Transverse colon (tissue), 4 donors: Measurements from ENCODE around the gene SRPX. TPM values are rescaled to one million over a fixed set of nuclear protein-coding genes. Genes with fewer than 3 reads are reported as not detected.

ENCODE experiments used
- DNase-seq: peaks from one replicate; pipeline ENCODE4 v3.0.0-alpha.2; 2019
- H3K27ac ChIP-seq, 4 donors: fragments of 200-600 bp; sonication (generic); 2 replicates each; pipeline ENCODE4 v1.5.1; 2016 to 2018; ENCODE audit warnings: inconsistent platforms in 4 of 4
- H3K27me3 ChIP-seq: fragments of 200-600 bp; sonication (generic); 2 replicates; pipeline ENCODE4 v1.5.1; 2017; ENCODE audit warnings: inconsistent platforms
- H3K36me3 ChIP-seq, 4 donors: fragments of 200-600 bp; sonication (generic); 2 replicates each; pipeline ENCODE4 v1.5.1; 2017 to 2019; ENCODE audit warnings: inconsistent platforms in 4 of 4
- H3K4me1 ChIP-seq, 4 donors: fragments of 200-600 bp; sonication (generic); 2 replicates each; pipeline ENCODE4 v1.5.1; 2017 to 2020; ENCODE audit warnings: inconsistent platforms in 4 of 4
- H3K4me3 ChIP-seq, 4 donors: fragments of 200-600 bp; sonication (generic); 1 replicate in 1 of 4; 2 replicates in 3 of 4; pipeline versions ENCODE4 v1.5.1 to v1.6.1; 2017 to 2019; ENCODE audit warnings: inconsistent platforms in 4 of 4
- H3K9me3 ChIP-seq, 2 donors: fragments of 200-600 bp; sonication (generic); 2 replicates each; pipeline ENCODE4 v1.5.1; 2017 to 2019; ENCODE audit warnings: inconsistent platforms in 2 of 2
- CTCF ChIP-seq, 5 experiments: fragments of 200-600 bp in 3 of 5; fragments of 450-650 bp in 2 of 5; sonication (generic) in 3 of 5; IDR thresholded peaks; 1 replicate in 2 of 5; 2 replicates in 3 of 5; pipeline ENCODE4 v1.5.1; 2016 to 2017; ENCODE audit warnings: antibody characterized with exemption in 5 of 5, inconsistent platforms in 3 of 5, mild to moderate bottlenecking in 2 of 5, moderate library complexity in 1 of 5
- EP300 ChIP-seq: sonication (generic); formaldehyde crosslinking; IDR thresholded peaks from one replicate; pipeline ENCODE4 v1.6.1; 2017; ENCODE audit warnings: antibody characterized with exemption, low read depth
- POLR2A ChIP-seq: fragments of 450-650 bp; IDR thresholded peaks from one replicate; pipeline ENCODE4 v1.6.1; 2016; ENCODE audit warnings: antibody characterized with exemption, mild to moderate bottlenecking, moderate library complexity
- POLR2AphosphoS5 ChIP-seq, 3 donors: sonication (generic); formaldehyde crosslinking; IDR thresholded peaks; one replicate each; pipeline ENCODE4 v1.6.1; 2016; ENCODE audit warnings: antibody characterized with exemption in 3 of 3
- WGBS, 2 donors: methylation state at CpG; one replicate each; pipeline ENCODE4 v1.1.5; 2018; ENCODE audit warnings: low coverage in 1 of 2; 5-methylcytosine and 5-hydroxymethylcytosine counted together
- in situ Hi-C, 4 donors: fragments of 200-750 bp; cut with MboI; loops; one replicate each; pipeline versions ENCODE4 v1.15.0 to v1.15.1; 2017; ENCODE audit warnings: low sequenced_read_pairs in 3 of 4, low pct_ligation_motif_present in 1 of 4, low pct_unique_long_range_greater_than_20kb in 1 of 4
- intact Hi-C: fragments of 100-400 bp; cut with DNase I; formaldehyde crosslinking; loops from one replicate; pipeline ENCODE4 v1.15.1; 2023; ENCODE audit warnings: low total_unique reads
- total RNA-seq, 4 donors: library from RNA; depleted of rRNA; stranded (reverse); fragments of >200 nt; gene quantifications; one replicate each; pipeline ENCODE4 v1.1.0, GENCODE V29; 2016

SRPX gene
- total RNA-seq, 4 donors from 2014 or later, result 16.1 to 43.6 (median 38.6) TPM

- intact Hi-C loops (no loop called here), in situ Hi-C loops (no loop called here)
- Histone ChIP-seq H3K9me3 (no peaks in the 10 kb centered on the region), H3K27ac (no peak overlapping the region), H3K4me3 (no peak overlapping the region), H3K36me3 (no peaks in the 10 kb centered on the region), H3K4me1 (no peaks in the 10 kb centered on the region), H3K27me3 (peaks cover 6% of the 10 kb centered on the region)
- WGBS, 2 donors, result 83% methylated on average over 10 of the region's 11 CpGs; no CpG with 5 or more reads in 1 of the 2 donors
- DNase-seq, result no peak
- TF ChIP-seq CTCF (IDR thresholded peaks at IDR 0.05) (no peak), POLR2A (no peak), EP300 (no peak), POLR2AphosphoS5 (IDR thresholded peaks at IDR 0.05) (no peak)
These were observed 5.8 kb downstream of the SRPX start for GRCh38 chrX:38214551-38215531.

- in situ Hi-C loops, result no loop called here
- TF ChIP-seq POLR2AphosphoS5 (IDR thresholded peaks at IDR 0.05), result no peak
- no peak for TF ChIP-seq EP300
- no peak for TF ChIP-seq POLR2A
- no peak for TF ChIP-seq CTCF (IDR thresholded peaks at IDR 0.05)
- intact Hi-C loops, result no loop called here
- Histone ChIP-seq H3K4me1 (no peaks in the 10 kb centered on the region), H3K4me3 (no peak overlapping the region), H3K27ac (no peak overlapping the region), H3K9me3 (no peaks in the 10 kb centered on the region), H3K36me3 (no peaks in the 10 kb centered on the region), H3K27me3 (peaks cover 3% of the 10 kb centered on the region)
- DNase-seq, result no peak
- 85% methylated on average over 1 of the region's 1 CpG; no CpG with 5 or more reads in 1 of the 2 donors for WGBS, 2 donors
These were observed 6.6 kb downstream of the SRPX start for GRCh38 chrX:38214044-38214443.

GRCh38 chrX:38211891-38212635 lies 8.6 kb downstream of the SRPX start:
- H3K27me3 ChIP-seq, result no peaks in the 10 kb centered on the region
- 60 to 74% methylated on average over 1 to 4 of the region's 4 CpGs for WGBS, 2 donors
- TF ChIP-seq POLR2A (no peak), POLR2AphosphoS5 (IDR thresholded peaks at IDR 0.05) (no peak), CTCF (IDR thresholded peaks at IDR 0.05) (no peak), EP300 (no peak)
- no peak for DNase-seq
- H3K27ac ChIP-seq, result no peak overlapping the region
- no peaks in the 10 kb centered on the region for H3K36me3 ChIP-seq
- no peaks in the 10 kb centered on the region for H3K9me3 ChIP-seq
- intact Hi-C loops, result no loop called here
- H3K4me1 ChIP-seq, result no peaks in the 10 kb centered on the region
- H3K4me3 ChIP-seq, result no peak overlapping the region
- in situ Hi-C loops, result no loop called here

GRCh38 chrX:38206542-38206941 lies 14.1 kb downstream of the SRPX start:
- no peak overlapping the region for H3K4me3 ChIP-seq
- DNase-seq, result no peak
- no peak for TF ChIP-seq POLR2A
- TF ChIP-seq CTCF (IDR thresholded peaks at IDR 0.05), result no peak
- no peak for TF ChIP-seq EP300
- TF ChIP-seq POLR2AphosphoS5 (IDR thresholded peaks at IDR 0.05), result no peak
- H3K4me1 ChIP-seq, result no peaks in the 10 kb centered on the region
- no peaks in the 10 kb centered on the region for H3K36me3 ChIP-seq
- H3K27me3 ChIP-seq, result no peaks in the 10 kb centered on the region
- intact Hi-C loops, result no loop called here
- H3K27ac ChIP-seq, result no peak overlapping the region
- no peaks in the 10 kb centered on the region for H3K9me3 ChIP-seq
- WGBS, 2 donors, result 58 to 63% methylated on average over 1 to 3 of the region's 3 CpGs
- in situ Hi-C loops, result no loop called here
